HCT116 (cell line): ENCODE measurements around the gene MBNL2.

Experiments
- CTCF ChIP-seq, 3 experiments: fragments of 200-600 bp in 1 of 3; sonication (generic) in 1 of 3; IDR thresholded peaks in 2 of 3; conservative IDR thresholded peaks in 1 of 3; 2 replicates each; pipeline ENCODE4 v1.5.1; 2012 to 2017; ENCODE audit warnings: low read depth in 2 of 3, low read length in 2 of 3, antibody characterized with exemption in 1 of 3, borderline replicate concordance in 1 of 3, control low read depth in 1 of 3, mild to moderate bottlenecking in 1 of 3, mixed read lengths in 1 of 3, mixed run types in 1 of 3, moderate library complexity in 1 of 3; ENCODE audit not compliant: insufficient read depth in 1 of 3
- ELF1 ChIP-seq: IDR thresholded peaks from 2 replicates; pipeline ENCODE4 v1.6.1; 2012; ENCODE audit warnings: low read depth, borderline replicate concordance
- POLR2A ChIP-seq: IDR thresholded peaks from 2 replicates; pipeline ENCODE4 v1.7.0; 2011; ENCODE audit warnings: borderline replicate concordance; ENCODE audit not compliant: insufficient read depth, insufficient read length; ENCODE audit errors: extremely low read depth
- POLR2AphosphoS5 ChIP-seq: IDR thresholded peaks from 2 replicates; pipeline ENCODE4 v1.6.1; 2011; ENCODE audit warnings: mild to moderate bottlenecking, low read depth, low read length, moderate library complexity
- RAD21 ChIP-seq: IDR thresholded peaks from 2 replicates; pipeline ENCODE4 v1.6.1; 2012; ENCODE audit warnings: low read depth, mild to moderate bottlenecking
- REST ChIP-seq: IDR thresholded peaks from 2 replicates; pipeline ENCODE4 v1.6.1; 2012; ENCODE audit warnings: low read depth

- TF ChIP-seq RAD21 (no peak), POLR2AphosphoS5 (no peak), CTCF (IDR thresholded peaks at IDR 0.05 in 2 of 3, conservative IDR thresholded peaks at IDR 0.05 in 1 of 3; ENCODE audit: borderline replicate concordance in 1 of 3, insufficient read depth in 1 of 3, low read depth in 2 of 3, low read length in 2 of 3) (no peak), ELF1 (no peak), POLR2A (no peak), REST (no peak)
Measured at GRCh38 chr13:97225533-97225932, 3.4 kb downstream of the MBNL2 start.
